GM21619 (cell line): ENCODE data around the gene PHLPP1.

Experiments
- ATAC-seq: cut with Tn5 transposase; IDR thresholded peaks from one replicate; pipeline ENCODE4 v1.9.1; 2021; ENCODE audit not compliant: unreplicated experiment

The PHLPP1 gene

GRCh38 chr18:62844850-62845643 lies 129.7 kb downstream of the PHLPP1 start:
- peak; percentile 73 for ATAC-seq

- no peak for ATAC-seq
Measured at GRCh38 chr18:62846313-62846712, 131.0 kb downstream of the PHLPP1 start.

GRCh38 chr18:62847081-62847480 lies 131.7 kb downstream of the PHLPP1 start:
- no peak for ATAC-seq

- ATAC-seq: no peak
Measured at GRCh38 chr18:62848946-62849345, 133.6 kb downstream of the PHLPP1 start.

DNA sequence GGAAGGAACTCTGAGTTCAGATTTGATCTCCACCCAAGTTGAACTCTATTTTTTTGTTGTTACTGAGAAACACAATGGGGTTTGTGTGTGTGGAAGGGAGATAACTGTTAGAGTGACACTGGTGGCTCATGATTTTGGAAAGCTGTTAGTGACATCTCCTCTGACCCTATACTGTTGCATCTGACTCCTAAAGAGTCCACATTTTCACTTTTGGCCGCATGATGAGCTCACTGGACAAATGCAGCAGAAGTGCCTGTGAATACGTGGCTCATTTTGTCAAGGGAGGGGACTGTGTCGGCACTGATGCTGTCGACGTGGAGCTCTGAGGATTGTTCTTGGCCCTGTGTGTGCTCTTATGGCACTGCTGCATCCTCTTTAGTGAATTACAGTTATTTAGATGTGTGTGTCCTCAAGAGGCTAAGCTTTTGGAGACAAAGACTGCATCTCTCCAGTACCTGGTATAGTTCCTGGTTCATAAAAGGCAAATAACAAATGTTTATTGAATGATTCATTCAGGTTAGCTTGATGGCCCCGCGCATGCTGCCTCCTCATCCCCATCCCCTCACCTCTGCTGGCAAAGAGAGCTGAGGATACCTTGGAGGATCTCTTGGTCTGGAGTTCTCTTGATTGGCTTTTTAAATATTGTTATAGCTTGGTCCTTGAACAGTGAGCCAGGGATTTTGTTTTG lies 135.4 kb downstream of the PHLPP1 start:
- no peak for ATAC-seq

GRCh38 chr18:62852851-62853250 lies 137.5 kb downstream of the PHLPP1 start:
- ATAC-seq: no peak

DNA sequence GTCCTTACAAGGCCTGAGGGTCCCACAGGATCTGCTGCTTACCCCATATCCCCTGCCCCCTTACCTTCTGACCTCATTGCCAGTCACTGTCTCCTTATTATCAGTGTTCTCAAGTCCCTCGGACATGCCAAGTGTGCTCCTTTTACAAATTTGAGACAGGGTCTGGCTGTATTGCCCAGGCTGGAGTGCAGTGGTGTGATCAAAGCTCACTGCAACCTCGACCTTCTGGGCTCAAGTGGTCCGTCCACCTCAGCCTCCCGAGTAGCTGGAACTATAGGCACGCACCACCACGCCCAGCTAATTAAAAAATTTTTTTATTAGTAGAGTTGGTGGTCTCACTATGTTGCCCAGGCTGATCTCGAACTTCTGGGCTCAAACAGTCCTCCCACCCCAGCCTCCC lies 141.0 kb downstream of the PHLPP1 start:
- no peak for ATAC-seq

DNA sequence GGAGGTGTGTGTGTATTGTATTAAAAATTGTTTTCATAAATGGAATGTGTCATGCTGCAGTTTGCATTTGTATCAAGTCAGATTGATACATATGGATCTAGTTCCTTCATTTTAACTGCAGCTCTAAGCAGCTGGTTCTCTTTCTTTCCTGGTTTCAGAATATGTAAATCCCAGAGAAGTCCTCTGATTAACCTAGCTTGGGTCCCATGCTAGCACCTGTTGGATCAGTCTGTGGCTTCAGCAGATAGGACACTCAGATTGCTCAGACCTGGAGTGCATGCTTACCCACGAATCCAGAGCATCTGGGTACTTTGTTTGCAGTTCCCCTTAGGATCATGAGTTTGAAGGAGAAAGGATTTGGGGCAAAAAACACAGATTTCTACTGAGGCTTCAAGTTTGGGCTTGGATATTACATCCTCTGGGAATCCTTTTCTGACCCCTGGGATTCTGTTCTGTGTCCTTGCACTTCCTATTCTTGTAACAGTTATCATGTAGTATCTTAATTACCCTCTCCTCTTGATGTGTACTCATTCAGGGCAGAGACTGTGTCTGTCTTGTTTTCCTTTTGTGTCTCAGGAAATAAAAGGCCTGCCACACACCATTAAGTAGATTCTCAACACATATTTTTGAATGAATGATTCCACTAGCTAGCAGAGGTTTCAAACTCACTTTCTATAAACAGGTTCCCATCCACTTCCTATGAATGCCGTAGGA lies 142.1 kb downstream of the PHLPP1 start:
- ATAC-seq: no peak

- no peak for ATAC-seq
Measured at GRCh38 chr18:62860062-62860461, 144.7 kb downstream of the PHLPP1 start.

- ATAC-seq: no peak
Measured at GRCh38 chr18:62862466-62862865, 147.1 kb downstream of the PHLPP1 start.

DNA sequence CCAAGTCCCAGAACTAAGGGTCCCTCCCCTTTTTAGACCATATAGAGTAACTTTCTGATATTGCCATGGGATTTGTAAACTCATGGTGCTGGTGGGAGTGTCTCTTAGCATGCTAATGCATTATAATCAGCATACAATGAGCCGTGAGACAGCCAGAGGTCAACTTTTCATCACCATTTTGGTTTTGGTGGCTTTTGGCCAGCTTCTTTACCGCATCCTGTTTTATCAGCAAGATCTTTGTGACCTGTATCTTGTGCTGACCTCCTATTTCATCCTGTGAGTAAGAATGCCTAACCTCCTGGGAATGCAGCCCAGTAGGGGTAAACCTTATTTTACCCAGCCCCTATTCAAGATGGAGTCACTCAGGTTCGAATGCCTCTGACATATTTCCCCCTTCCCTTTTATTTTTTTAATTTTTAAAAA lies 148.2 kb downstream of the PHLPP1 start:
- no peak for ATAC-seq

DNA sequence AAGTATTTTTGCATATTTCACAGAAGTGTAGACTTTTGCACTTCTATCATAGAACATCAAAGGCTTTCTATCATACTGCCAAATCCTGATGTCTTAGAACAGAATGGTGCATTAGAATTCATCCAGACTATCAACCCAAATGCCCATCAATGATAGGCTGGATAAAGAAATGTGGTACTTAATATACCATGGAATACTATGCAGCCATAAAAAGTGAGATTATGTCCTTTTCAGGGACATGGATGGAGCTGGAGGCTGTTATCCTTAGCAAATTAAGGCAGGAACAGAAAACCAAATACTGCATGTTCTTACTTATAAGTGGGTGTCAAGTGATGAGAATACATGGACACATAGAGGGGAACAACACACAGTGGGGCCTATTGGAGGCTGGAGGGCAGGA lies 150.2 kb downstream of the PHLPP1 start:
- no peak for ATAC-seq

DNA sequence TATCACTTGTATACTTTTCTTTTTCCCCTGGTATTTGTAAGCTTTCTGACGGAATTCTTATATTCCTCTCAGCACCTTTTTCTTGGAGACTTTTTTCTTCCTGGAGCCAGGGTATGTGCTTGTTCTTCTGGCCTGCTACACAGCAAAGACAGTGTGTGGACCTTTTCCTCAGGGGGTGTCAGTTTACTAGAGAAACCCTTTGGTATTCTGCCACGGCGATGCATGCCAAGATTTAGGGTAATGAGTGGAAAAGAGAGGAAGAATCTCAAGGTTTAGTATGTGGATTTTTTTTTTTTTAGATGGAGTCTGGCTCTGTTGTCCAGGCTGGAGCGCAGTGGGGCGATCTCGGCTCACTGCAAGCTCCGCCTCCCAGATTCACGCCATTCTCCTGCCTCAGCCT lies 152.2 kb downstream of the PHLPP1 start:
- no peak for ATAC-seq

DNA sequence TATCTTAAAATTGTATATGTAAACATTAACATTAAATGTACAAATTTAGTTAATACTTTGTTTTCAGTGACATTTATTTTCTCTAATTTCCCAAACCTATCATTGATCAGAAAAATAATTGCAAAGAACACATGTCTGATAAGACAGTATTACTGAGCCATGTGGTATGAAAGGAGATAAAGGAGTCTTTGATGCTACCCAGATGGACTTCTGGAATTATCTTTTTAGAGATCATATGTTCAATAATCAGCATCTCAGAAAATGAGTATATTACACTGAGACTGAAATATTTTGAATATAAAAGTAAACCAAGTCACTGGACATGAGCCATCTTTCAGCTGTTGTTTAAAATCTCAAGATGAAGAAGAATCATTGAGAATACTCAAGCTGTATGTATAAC lies 153.3 kb downstream of the PHLPP1 start:
- no peak for ATAC-seq

- ATAC-seq: no peak
Measured at GRCh38 chr18:62870643-62871042, 155.3 kb downstream of the PHLPP1 start.

DNA sequence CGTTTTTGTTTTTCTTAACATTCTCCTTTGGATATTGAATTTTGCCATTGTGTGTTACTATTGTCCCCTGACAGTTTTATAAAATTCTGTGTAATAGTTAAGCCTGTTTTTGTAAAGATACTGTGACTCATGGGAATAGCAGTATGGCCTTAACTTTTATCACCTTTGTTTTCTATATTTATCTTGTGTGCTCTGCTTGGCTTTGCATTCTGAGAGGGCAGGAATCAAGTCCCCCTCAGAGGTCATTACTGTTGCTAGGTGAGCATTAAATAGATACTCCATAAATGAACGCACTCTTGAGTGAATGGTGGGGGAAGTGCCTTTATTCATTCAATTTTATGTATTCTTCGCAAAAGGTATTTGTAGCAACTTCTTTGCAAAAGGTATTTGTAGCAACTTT lies 160.0 kb downstream of the PHLPP1 start:
- no peak for ATAC-seq

DNA sequence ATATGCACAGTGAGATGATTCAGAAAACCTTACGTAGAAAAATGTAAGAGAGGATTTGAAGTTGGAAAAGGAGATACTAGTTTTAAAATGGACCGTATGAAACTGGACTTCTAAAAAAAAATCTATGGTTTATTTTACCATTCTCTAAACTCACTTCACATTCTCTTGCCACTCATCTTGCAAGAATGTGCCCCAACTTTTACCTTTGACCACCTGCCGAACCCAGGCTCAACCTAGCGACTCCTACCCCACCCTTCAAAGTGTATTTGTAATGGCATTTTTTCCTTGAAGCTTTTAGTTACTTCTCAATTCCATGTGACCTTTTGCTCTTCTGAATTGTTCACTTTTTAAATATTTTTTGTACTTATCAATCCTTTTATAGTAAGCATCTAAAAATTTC lies 160.8 kb downstream of the PHLPP1 start:
- ATAC-seq: no peak

DNA sequence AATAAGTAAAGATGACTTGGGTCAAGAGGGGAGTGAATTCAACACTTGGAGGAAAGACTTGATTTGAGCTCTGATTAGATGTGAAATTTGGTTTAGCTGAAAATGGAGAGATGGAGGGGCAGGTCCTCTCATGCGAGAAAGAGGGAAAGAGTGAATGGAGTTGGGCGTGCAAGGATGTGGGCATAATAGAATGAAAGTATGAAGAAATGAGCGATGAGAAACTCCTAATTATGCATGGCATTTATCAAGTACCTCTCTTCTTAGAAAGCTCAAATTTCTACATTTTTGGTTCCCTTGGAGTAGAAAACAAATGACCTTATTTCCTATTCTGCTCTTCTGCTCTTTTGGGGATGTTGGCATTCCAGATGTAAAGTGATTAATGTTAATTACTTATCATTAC lies 161.5 kb downstream of the PHLPP1 start:
- no peak for ATAC-seq

DNA sequence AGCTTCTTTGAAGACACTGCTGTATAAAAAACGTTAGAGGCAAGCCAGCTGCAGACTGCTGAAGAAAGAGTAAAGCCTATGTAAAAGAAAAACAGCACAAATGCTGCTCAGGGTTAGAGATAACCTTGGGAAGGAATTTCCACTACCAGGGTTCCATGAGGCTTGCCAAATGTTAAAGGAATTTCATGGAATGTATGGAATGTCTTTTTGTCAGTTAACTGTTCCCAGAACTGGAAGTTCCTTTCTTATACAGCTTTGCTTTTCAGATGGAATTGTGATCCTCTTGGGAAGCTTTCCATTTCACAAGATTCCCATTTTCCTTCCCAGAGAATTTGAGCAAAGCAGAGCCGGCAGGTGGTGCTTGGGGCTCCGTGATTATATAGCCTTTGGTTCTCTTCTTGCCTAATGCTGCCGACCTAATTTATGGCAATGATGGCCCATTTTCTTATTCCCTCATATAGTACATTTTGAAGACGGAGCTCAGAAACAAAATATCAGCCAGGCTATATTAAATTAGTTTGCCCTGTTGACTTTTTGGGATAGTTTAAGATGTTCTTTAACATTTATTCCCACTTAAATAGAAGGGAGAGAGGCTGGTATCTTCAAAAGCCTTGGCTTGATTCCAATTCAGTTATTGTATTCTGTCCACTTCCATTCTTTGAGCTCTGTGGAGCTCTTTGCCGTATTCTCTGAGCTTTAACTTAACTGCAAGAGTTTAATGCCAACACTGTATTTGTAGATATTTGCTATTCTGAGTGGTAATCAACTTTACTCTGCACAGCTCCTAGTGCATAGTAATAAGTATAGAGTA lies 162.3 kb downstream of the PHLPP1 start:
- no peak for ATAC-seq

DNA sequence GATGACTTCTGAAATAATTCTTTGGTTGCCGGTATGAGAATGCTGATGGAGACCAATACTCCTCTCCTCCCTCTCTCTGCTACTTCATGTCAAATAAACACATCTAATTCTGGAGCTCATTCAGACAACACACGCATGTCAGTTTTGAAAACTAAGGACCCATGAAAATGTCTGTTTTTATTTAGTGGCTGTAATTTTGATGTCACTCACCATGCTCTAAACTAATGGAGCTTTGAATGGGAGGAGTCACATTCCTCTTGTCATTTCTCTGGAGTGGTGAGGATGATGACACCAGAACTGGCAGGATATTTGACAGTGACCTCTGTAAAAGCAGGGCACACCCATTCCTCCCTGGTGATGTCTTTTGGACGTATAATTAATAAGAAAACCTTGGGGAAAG lies 163.0 kb downstream of the PHLPP1 start:
- no peak for ATAC-seq

DNA sequence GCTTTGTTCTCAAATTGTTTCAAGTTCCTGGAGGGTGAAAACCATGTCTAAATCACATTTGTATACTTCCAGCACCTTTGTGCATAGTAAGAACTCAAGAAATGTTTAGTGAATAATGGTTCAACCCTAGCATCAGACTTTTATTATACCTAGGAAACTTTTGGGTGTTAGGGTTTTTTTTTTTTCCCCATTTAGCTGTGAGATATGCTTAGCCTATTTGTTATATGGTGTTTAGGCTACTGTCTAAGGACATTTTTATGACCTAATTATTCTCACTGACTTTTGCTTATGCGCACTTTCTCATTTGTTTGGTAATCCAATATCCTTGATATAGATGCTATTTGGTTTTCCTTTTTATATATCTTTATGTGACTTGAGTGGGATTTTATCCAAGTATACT lies 164.7 kb downstream of the PHLPP1 start:
- ATAC-seq: no peak
